ENCODE measurements around the gene PCK1. TPM values are rescaled to one million over a fixed set of nuclear protein-coding genes. Genes with fewer than 3 reads are reported as not detected.

The PCK1 gene
- total and polyA plus RNA-seq, 2 of the 13 experiments (the other 11 are each of a cell fraction or from before 2014, with no cell fraction given) = 6.5 to 12.6 TPM

GRCh38 chr20:57583289-57584257 is 22.7 kb downstream of the PCK1 start (continued):
- TF ChIP-seq CEBPZ (IDR thresholded peaks at IDR 0.05; ENCODE audit: low read length) (no peak), ELF3 (CRISPR knock-in tag; IDR thresholded peaks at IDR 0.05) (no peak), HOXA9 (CRISPR knock-in tag; IDR thresholded peaks at IDR 0.05; ENCODE audit: borderline replicate concordance) (no peak), ZNF740 (CRISPR knock-in tag; IDR thresholded peaks at IDR 0.05) (no peak), ZNF670 (CRISPR knock-in tag; IDR thresholded peaks at IDR 0.05; ENCODE audit: borderline replicate concordance) (no peak), ZNF512B (CRISPR knock-in tag; IDR thresholded peaks at IDR 0.05; ENCODE audit: borderline replicate concordance) (peak; percentile 73; the same call in 1 of the 2 replicates), NRL (CRISPR knock-in tag; IDR thresholded peaks at IDR 0.05; ENCODE audit: borderline replicate concordance) (peak; percentile 56; the same call in 1 of the 2 replicates), CBX2 (IDR thresholded peaks at IDR 0.05; ENCODE audit: low read depth, low read length) (no peak), CBX2 (CRISPR knock-in tag; IDR thresholded peaks at IDR 0.05; ENCODE audit: low read depth) (no peak), BRF2 (CRISPR knock-in tag; IDR thresholded peaks at IDR 0.05) (no peak), HMGXB3 (CRISPR knock-in tag; IDR thresholded peaks at IDR 0.05; ENCODE audit: borderline replicate concordance) (0 out of 2 replicates have a peak, but pooled peaks have one; percentile 10), ZNF136 (CRISPR knock-in tag; IDR thresholded peaks at IDR 0.05; ENCODE audit: low read depth) (no peak), CHD2 (IDR thresholded peaks at IDR 0.05; ENCODE audit: low read depth, low read length) (no peak), ZFY (CRISPR knock-in tag; IDR thresholded peaks at IDR 0.05) (no peak)
